K562 (cell line): ENCODE measurements around the gene TXN. TPM values are rescaled to one million over a fixed set of nuclear protein-coding genes. Genes with fewer than 3 reads are reported as not detected.

ENCODE experiments used
- ATAC-seq: fragments of 200-7000 bp; cut with Tn5 transposase; 3 replicates; pipeline ENCODE4 v1.9.1; 2020; ENCODE audit warnings: moderate library complexity
- BruUV-seq: library from RNA; stranded (reverse); fragments of 400-500 nt; replicated peaks from 2 replicates; lab custom pipeline; 2021; lab: Mats Ljungman, UMichigan
- CTCF ChIA-PET: fragments of 300-600 bp; formaldehyde crosslinking; extraction: SDS; loops from one replicate; lab custom pipeline; 2021; ENCODE audit warnings: low intra/inter-chr PET ratio; lab: Yijun Ruan, JAX
- POLR2A ChIA-PET: fragments of 300-600, 350-650 bp; sonication (Branson Sonifier 250); formaldehyde crosslinking; extraction: SDS; loops from one replicate; lab custom pipeline; 2021; ENCODE audit warnings: antibody characterized with exemption, inconsistent platforms; lab: Yijun Ruan, JAX
- DNase-seq, 4 experiments: peaks; one replicate each; pipeline versions ENCODE4 v3.0.0 to v3.0.0-alpha.2; 2011 to 2018; ENCODE audit warnings: low spot score in 3 of 4, mixed read lengths in 3 of 4; ENCODE audit errors: extremely low read depth in 1 of 4
- FAIRE-seq: peaks from 2 replicates; lab custom pipeline; 2011; peaks lifted over from hg19 to GRCh38; lab: Jason Lieb, UNC
- H2AFZ ChIP-seq: 2 replicates; pipeline ENCODE4 v1.6.0; 2011; ENCODE audit warnings: low read depth, low read length, control low read depth, inconsistent platforms
- H3K27ac ChIP-seq: fragments of 200-600 bp; 3 replicates; pipeline ENCODE4 v1.8.0; 2011; ENCODE audit warnings: low read depth, mild to moderate bottlenecking, control low read depth, inconsistent platforms, low read length, moderate library complexity, mixed read lengths; ENCODE audit errors: extremely low read depth
- H3K27me3 ChIP-seq, 2 experiments: fragments of 300-600 bp in 1 of 2; 2 replicates in 1 of 2; 3 replicates in 1 of 2; pipeline versions ENCODE4 v1.6.0 to v1.8.0; 2011; ENCODE audit warnings: inconsistent platforms in 2 of 2, low read length in 2 of 2, mild to moderate bottlenecking in 1 of 2, mixed read lengths in 1 of 2, moderate library complexity in 1 of 2; ENCODE audit not compliant: control insufficient read depth in 2 of 2, insufficient read depth in 2 of 2
- H3K36me3 ChIP-seq: fragments of 300-600 bp; 3 replicates; pipeline ENCODE4 v1.8.0; 2011; ENCODE audit warnings: mild to moderate bottlenecking, low read length, inconsistent platforms; ENCODE audit not compliant: control insufficient read depth, insufficient read depth
- H3K4me1 ChIP-seq, 2 experiments: fragments of 200-600 bp in 1 of 2; replicated peaks in 1 of 2; 2 replicates in 1 of 2; 3 replicates in 1 of 2; pipeline versions ENCODE4 v1.5.1 to v1.8.0; 2011; ENCODE audit warnings: inconsistent platforms in 2 of 2, low read length in 2 of 2, mild to moderate bottlenecking in 1 of 2, mixed read lengths in 1 of 2, moderate library complexity in 1 of 2; ENCODE audit not compliant: control insufficient read depth in 2 of 2, insufficient read depth in 2 of 2
- H3K4me2 ChIP-seq: 2 replicates; pipeline ENCODE4 v1.6.1; 2011; ENCODE audit warnings: low read length, control low read depth, inconsistent platforms, mixed read lengths; ENCODE audit not compliant: insufficient read depth
- H3K4me3 ChIP-seq: fragments of 200-600 bp; sonication (generic), shearing (Covaris generic); 2 replicates; pipeline ENCODE4 v1.5.1; 2016; ENCODE audit warnings: control low read depth, inconsistent platforms
- H3K79me2 ChIP-seq: fragments of 200-600 bp; 3 replicates; pipeline ENCODE4 v1.8.0; 2011; ENCODE audit warnings: low read length, inconsistent platforms; ENCODE audit not compliant: control insufficient read depth, insufficient read depth
- H3K9ac ChIP-seq, 2 experiments: 2 replicates each; pipeline versions ENCODE4 v1.6.0 to v1.6.1; 2011; ENCODE audit warnings: low read depth in 2 of 2, low read length in 2 of 2, control low read depth in 1 of 2, inconsistent platforms in 1 of 2, mild to moderate bottlenecking in 1 of 2, mixed read lengths in 1 of 2; ENCODE audit not compliant: insufficient read depth in 1 of 2
- H3K9me1 ChIP-seq: one replicate; pipeline ENCODE4 v1.6.0; 2011; ENCODE audit warnings: inconsistent platforms, mild to moderate bottlenecking, low read length, moderate library complexity; ENCODE audit not compliant: control insufficient read depth, insufficient read depth
- H3K9me3 ChIP-seq: replicated peaks from 2 replicates; pipeline ENCODE4 v1.5.1; 2011; ENCODE audit warnings: low read depth, low read length, inconsistent platforms; ENCODE audit not compliant: control insufficient read depth, insufficient read depth
- H4K20me1 ChIP-seq: replicated peaks from 2 replicates; pipeline ENCODE4 v1.6.1; 2011; ENCODE audit warnings: low read length, inconsistent platforms, mixed read lengths; ENCODE audit not compliant: control insufficient read depth, insufficient read depth
- BRF1 ChIP-seq: IDR thresholded peaks from 3 replicates; pipeline ENCODE4 v1.6.1; 2011; ENCODE audit warnings: borderline replicate concordance, mild to moderate bottlenecking; ENCODE audit not compliant: insufficient read length; ENCODE audit errors: extremely low read depth
- ELF2 ChIP-seq: fragments of 250-450 bp; sonication (Bioruptor Pico); IDR thresholded peaks from 2 replicates; pipeline ENCODE4 v1.5.0; 2021; ENCODE audit warnings: mild to moderate bottlenecking
- SPI1 ChIP-seq: IDR thresholded peaks from 2 replicates; pipeline ENCODE4 v1.6.1; 2011; ENCODE audit warnings: low read depth, low read length, control low read depth, borderline replicate concordance
- WHSC1 ChIP-seq: IDR thresholded peaks from one replicate; pipeline ENCODE4 v1.6.1; 2012; ENCODE audit warnings: low read length, control low read depth, inconsistent platforms
- ZNF644 ChIP-seq: fragments of 200-800 bp; sonication (Bioruptor generic); IDR thresholded peaks from 2 replicates; pipeline ENCODE4 v1.6.1; 2016; ENCODE audit warnings: low read depth, missing genetic modification characterization, missing compliant biosample characterization
- ZNF76 ChIP-seq: fragments of 250-450 bp; sonication (Bioruptor Pico); IDR thresholded peaks from 2 replicates; pipeline ENCODE4 v1.4.0; 2020; ENCODE audit warnings: mild to moderate bottlenecking, moderate library complexity, borderline replicate concordance
- WGBS: fragments of 100-300 bp; shearing (Covaris generic); methylation state at CpG from one replicate; pipeline ENCODE4 v1.1.6; 2016; ENCODE audit warnings: low coverage, mixed read lengths; ENCODE audit not compliant: insufficient coverage; ENCODE audit errors: missing lambda C conversion rate; 5-methylcytosine and 5-hydroxymethylcytosine counted together
- in situ Hi-C: fragments of 300-500 bp; cut with MboI; formaldehyde crosslinking; loops from 4 replicates; pipeline ENCODE4 v1.15.0; 2018; ENCODE audit warnings: inconsistent platforms, mixed read lengths
- intact Hi-C: fragments of 100-400 bp; cut with micrococcal nuclease; formaldehyde crosslinking; loops from 2 replicates; pipeline ENCODE4 v1.14.2; 2022
- polyA plus RNA-seq, 8 experiments: library from polyadenylated mRNA; depleted of rRNA in 4 of 8; stranded (reverse) in 5 of 8; unstranded in 3 of 8; fragments of >200 nt; fragmentation: Nextera tagmentation in 2 of 8; fragmentation: Illumina TruSeq in 1 of 8; extraction: Ambion mirVana in 2 of 8; extraction: Trizol in 1 of 8; gene quantifications; 2 replicates each; pipeline versions ENCODE4 v1.2.1 to v1.2.3, GENCODE V29; 2011 to 2014; ENCODE audit warnings: inconsistent platforms in 1 of 8, missing spikeins in 1 of 8
- total RNA-seq, 7 experiments: library from RNA; depleted of rRNA in 6 of 7; stranded (reverse); fragments of >200 nt in 6 of 7; fragmentation: Illumina TruSeq in 2 of 7; extraction: Trizol in 2 of 7; gene quantifications; 2 replicates each; pipeline versions ENCODE4 v1.2.1 to v1.2.3, GENCODE V29; 2011 to 2021; ENCODE audit warnings: low replicate concordance in 1 of 7
- TF ChIP-seq, protein P1 (sequence below): fragments of 200-800 bp; sonication (Bioruptor generic); IDR thresholded peaks from 2 replicates; pipeline ENCODE4 v1.6.1; 2017; ENCODE audit warnings: missing genetic modification characterization, missing compliant biosample characterization
- TF ChIP-seq, protein P2 (sequence below), 3 experiments: IDR thresholded peaks in 2 of 3; conservative IDR thresholded peaks in 1 of 3; 2 replicates each; pipeline ENCODE4 v1.5.1; 2011 to 2012; ENCODE audit warnings: low read length in 3 of 3, mild to moderate bottlenecking in 3 of 3, control low read depth in 2 of 3, improper control_type of control experiment in 1 of 3, inconsistent platforms in 1 of 3, low read depth in 1 of 3, mixed read lengths in 1 of 3, moderate library complexity in 1 of 3; ENCODE audit not compliant: insufficient read depth in 2 of 3
- TF ChIP-seq, protein P3 (sequence below), 2 experiments: fragments of 450-650 bp; formaldehyde crosslinking in 1 of 2; IDR thresholded peaks; 2 replicates each; pipeline versions ENCODE4 v1.4.0 to v1.6.1; 2014 to 2020; ENCODE audit warnings: mild to moderate bottlenecking in 2 of 2, borderline replicate concordance in 1 of 2, low read depth in 1 of 2

Gene TXN
- total and polyA plus RNA-seq, 9 of the 15 experiments (the other 6 are each of a cell fraction or from before 2014, with no cell fraction given): 272 to 1,596 (median 514) TPM

DNA sequence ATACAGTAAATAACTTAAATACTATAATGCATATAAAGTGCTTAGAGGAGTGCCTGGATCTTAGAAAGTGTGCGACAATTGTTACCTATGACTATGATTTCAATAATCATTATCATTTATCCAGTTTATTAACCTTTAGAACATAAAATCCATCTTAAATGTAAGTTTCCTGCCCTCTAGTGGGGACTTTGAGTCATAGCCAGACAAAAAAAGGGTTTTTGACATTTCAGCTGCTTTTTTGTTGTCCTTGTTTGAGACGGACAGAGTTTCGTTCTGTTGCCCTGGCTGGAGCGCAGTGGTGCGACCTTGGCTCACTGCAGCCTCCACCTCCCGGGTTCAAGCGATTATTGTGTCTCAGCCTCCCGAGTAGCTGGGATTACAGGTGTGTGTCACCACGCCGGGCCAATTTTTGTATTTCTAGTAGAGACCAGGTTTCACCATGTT is 38.6 kb downstream of the TXN start:
- Histone ChIP-seq H3K27ac (no peak overlapping the region), H3K9me3 (no peaks in the 10 kb centered on the region), H3K9me1 (no peaks in the 10 kb centered on the region), H3K27me3 (peaks cover 3 to 18% of the 10 kb centered on the region in 2 experiments; a peak in 3 of 5 replicates), H4K20me1 (no peaks in the 10 kb centered on the region; the same call in 1 of the 2 replicates), H3K4me2 (no peak overlapping the region), H3K4me3 (no peak overlapping the region), H3K9ac (peak overlapping the region in 1 of 2 experiments; percentile 74; a peak in 1 of 4 replicates), H3K4me1 (no peaks in the 10 kb centered on the region; a peak in 1 of 5 replicates), H3K36me3 (no peaks in the 10 kb centered on the region), H3K79me2 (no peaks in the 10 kb centered on the region), H2AFZ (peak overlapping the region; percentile 52; the same call in 1 of the 2 replicates)
- no TSS peak for BruUV-seq
- CTCF ChIA-PET: interaction anchor here (0.7 to 2.5 kb wide), 4 partner anchors 32 to 1082 kb away, joined by 3 to 30 read pairs (median 3); no protein-coding TSS in a partner anchor
- 17% methylated on average over 10 of the region's 10 CpGs for WGBS
- FAIRE-seq (peak; percentile 91), DNase-seq (peak in 2 of 4 experiments; percentile 24 to 27), ATAC-seq (peak; percentile 49; the same call in 2 of the 3 replicates)
- intact Hi-C loops: loop anchor here (1.0 to 10.0 kb wide), 3 partner anchors 34 to 407 kb away; no protein-coding TSS in a partner anchor
- in situ Hi-C loops: no loop called here
- POLR2A ChIA-PET: interaction anchor here (0.7 kb wide), 1 partner anchor 52 kb away, joined by 3 read pairs; no protein-coding TSS in a partner anchor
- no peak for TF ChIP-seq ZNF644 (tag)
- no peak for TF ChIP-seq WHSC1
- no peak for TF ChIP-seq ELF2 (CRISPR knock-in tag)
- no peak for TF ChIP-seq ZNF76 (CRISPR knock-in tag)
- TF ChIP-seq, protein P1, sequence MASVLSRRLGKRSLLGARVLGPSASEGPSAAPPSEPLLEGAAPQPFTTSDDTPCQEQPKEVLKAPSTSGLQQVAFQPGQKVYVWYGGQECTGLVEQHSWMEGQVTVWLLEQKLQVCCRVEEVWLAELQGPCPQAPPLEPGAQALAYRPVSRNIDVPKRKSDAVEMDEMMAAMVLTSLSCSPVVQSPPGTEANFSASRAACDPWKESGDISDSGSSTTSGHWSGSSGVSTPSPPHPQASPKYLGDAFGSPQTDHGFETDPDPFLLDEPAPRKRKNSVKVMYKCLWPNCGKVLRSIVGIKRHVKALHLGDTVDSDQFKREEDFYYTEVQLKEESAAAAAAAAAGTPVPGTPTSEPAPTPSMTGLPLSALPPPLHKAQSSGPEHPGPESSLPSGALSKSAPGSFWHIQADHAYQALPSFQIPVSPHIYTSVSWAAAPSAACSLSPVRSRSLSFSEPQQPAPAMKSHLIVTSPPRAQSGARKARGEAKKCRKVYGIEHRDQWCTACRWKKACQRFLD: no peak
- no peak for TF ChIP-seq SPI1
- TF ChIP-seq BRF1: no peak
- TF ChIP-seq, protein P2, sequence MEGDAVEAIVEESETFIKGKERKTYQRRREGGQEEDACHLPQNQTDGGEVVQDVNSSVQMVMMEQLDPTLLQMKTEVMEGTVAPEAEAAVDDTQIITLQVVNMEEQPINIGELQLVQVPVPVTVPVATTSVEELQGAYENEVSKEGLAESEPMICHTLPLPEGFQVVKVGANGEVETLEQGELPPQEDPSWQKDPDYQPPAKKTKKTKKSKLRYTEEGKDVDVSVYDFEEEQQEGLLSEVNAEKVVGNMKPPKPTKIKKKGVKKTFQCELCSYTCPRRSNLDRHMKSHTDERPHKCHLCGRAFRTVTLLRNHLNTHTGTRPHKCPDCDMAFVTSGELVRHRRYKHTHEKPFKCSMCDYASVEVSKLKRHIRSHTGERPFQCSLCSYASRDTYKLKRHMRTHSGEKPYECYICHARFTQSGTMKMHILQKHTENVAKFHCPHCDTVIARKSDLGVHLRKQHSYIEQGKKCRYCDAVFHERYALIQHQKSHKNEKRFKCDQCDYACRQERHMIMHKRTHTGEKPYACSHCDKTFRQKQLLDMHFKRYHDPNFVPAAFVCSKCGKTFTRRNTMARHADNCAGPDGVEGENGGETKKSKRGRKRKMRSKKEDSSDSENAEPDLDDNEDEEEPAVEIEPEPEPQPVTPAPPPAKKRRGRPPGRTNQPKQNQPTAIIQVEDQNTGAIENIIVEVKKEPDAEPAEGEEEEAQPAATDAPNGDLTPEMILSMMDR (IDR thresholded peaks at IDR 0.05 in 2 of 3, conservative IDR thresholded peaks at IDR 0.05 in 1 of 3; ENCODE audit: insufficient read depth in 2 of 3, low read depth in 1 of 3, low read length in 3 of 3): peak; percentile 48 to 68 (median 65); a peak in 5 of 6 replicates
- TF ChIP-seq, protein P3, sequence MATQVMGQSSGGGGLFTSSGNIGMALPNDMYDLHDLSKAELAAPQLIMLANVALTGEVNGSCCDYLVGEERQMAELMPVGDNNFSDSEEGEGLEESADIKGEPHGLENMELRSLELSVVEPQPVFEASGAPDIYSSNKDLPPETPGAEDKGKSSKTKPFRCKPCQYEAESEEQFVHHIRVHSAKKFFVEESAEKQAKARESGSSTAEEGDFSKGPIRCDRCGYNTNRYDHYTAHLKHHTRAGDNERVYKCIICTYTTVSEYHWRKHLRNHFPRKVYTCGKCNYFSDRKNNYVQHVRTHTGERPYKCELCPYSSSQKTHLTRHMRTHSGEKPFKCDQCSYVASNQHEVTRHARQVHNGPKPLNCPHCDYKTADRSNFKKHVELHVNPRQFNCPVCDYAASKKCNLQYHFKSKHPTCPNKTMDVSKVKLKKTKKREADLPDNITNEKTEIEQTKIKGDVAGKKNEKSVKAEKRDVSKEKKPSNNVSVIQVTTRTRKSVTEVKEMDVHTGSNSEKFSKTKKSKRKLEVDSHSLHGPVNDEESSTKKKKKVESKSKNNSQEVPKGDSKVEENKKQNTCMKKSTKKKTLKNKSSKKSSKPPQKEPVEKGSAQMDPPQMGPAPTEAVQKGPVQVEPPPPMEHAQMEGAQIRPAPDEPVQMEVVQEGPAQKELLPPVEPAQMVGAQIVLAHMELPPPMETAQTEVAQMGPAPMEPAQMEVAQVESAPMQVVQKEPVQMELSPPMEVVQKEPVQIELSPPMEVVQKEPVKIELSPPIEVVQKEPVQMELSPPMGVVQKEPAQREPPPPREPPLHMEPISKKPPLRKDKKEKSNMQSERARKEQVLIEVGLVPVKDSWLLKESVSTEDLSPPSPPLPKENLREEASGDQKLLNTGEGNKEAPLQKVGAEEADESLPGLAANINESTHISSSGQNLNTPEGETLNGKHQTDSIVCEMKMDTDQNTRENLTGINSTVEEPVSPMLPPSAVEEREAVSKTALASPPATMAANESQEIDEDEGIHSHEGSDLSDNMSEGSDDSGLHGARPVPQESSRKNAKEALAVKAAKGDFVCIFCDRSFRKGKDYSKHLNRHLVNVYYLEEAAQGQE (IDR thresholded peaks at IDR 0.05; ENCODE audit: borderline replicate concordance): peak; percentile 65; the same call in 1 of the 2 replicates
- TF ChIP-seq, protein P3 (CRISPR knock-in tag; IDR thresholded peaks at IDR 0.05; ENCODE audit: low read depth): no peak
